Thymus (tissue), 11 donors: ENCODE results near the gene PFN4. TPM values are rescaled to one million over a fixed set of nuclear protein-coding genes. Genes with fewer than 3 reads are reported as not detected.
"Not testable (repeated sequence)": the region's sequence is repeated elsewhere in the genome, so short reads cannot be mapped to it uniquely, and the experiment has no call there.

ENCODE experiments used
- DNase-seq, 9 donors: peaks; one replicate each; pipeline ENCODE4 v3.0.0-alpha.2; 2013; ENCODE audit warnings: low spot score in 9 of 9, low read depth in 6 of 9, missing footprints in 1 of 9
- H3K27ac ChIP-seq, 2 donors: one replicate each; pipeline ENCODE4 v1.5.1; 2013; ENCODE audit warnings: control low read depth in 1 of 2, low read depth in 1 of 2, low read length in 1 of 2, mild to moderate bottlenecking in 1 of 2, moderate library complexity in 1 of 2
- H3K27me3 ChIP-seq, 2 donors: one replicate each; pipeline ENCODE4 v1.5.1; 2013; ENCODE audit warnings: low read length in 1 of 2; ENCODE audit not compliant: control insufficient read depth in 2 of 2, insufficient read depth in 1 of 2
- H3K36me3 ChIP-seq, 2 donors: one replicate each; pipeline ENCODE4 v1.5.1; 2013; ENCODE audit warnings: low read length in 1 of 2, mild to moderate bottlenecking in 1 of 2, moderate library complexity in 1 of 2; ENCODE audit not compliant: control insufficient read depth in 2 of 2, insufficient read depth in 2 of 2
- H3K4me1 ChIP-seq, 2 donors: one replicate each; pipeline ENCODE4 v1.5.1; 2013; ENCODE audit warnings: low read length in 2 of 2; ENCODE audit not compliant: control insufficient read depth in 2 of 2, insufficient read depth in 2 of 2
- H3K4me3 ChIP-seq, 2 donors: one replicate each; pipeline ENCODE4 v1.5.1; 2013; ENCODE audit warnings: low read length in 2 of 2, control low read depth in 1 of 2, mild to moderate bottlenecking in 1 of 2
- H3K9me3 ChIP-seq, 2 donors: one replicate each; pipeline ENCODE4 v1.5.1; 2013; ENCODE audit warnings: low read length in 1 of 2, mild to moderate bottlenecking in 1 of 2; ENCODE audit not compliant: control insufficient read depth in 2 of 2, insufficient read depth in 1 of 2
- WGBS: extraction: QIAGEN DNeasy Blood & Tissue Kit; methylation state at CpG from one replicate; pipeline ENCODE4 v1.1.7; 2013; 5-methylcytosine and 5-hydroxymethylcytosine counted together
- polyA plus RNA-seq: library from polyadenylated mRNA; stranded (reverse); fragments of 200-250 nt; gene quantifications from one replicate; pipeline ENCODE4 v1.2.3, GENCODE V29; 2013
- total RNA-seq: library from RNA; stranded (reverse); fragments of 120-200 nt; gene quantifications from one replicate; pipeline ENCODE4 v1.2.4, GENCODE V29; 2013
- donor health status: healthy.

The PFN4 gene
- total and polyA plus RNA-seq, 2 donors, result 0.90 to 1.3 TPM

DNA sequence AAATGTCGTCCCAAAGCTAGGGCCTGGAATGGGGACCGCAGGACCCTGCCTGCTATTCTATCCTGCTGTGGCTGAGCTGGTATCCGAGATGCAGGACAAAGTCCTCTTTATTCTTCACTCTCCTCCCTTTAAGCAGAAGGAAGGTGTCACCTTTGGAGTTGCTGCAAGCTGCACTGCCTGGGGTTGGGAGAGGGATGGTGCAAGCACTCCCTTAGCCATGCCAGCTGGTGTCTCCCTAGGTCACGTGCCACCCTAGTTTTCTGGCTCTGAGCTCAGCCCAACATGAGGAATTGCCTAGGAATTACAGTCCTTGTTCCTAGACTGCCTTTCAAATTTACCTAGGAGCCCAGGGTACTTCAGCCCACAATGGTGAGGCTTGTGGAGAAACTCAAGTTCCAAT lies 30.3 kb upstream of the PFN4 start:
- H3K27ac ChIP-seq, result no peak overlapping the region
- no peaks in the 10 kb centered on the region for H3K27me3 ChIP-seq
- no peak overlapping the region for H3K4me3 ChIP-seq
- no peaks in the 10 kb centered on the region for H3K9me3 ChIP-seq
- no peaks in the 10 kb centered on the region for H3K36me3 ChIP-seq
- no peak for DNase-seq
- H3K4me1 ChIP-seq, result no peaks in the 10 kb centered on the region
- WGBS, result 97% methylated on average over 4 of the region's 4 CpGs

DNA sequence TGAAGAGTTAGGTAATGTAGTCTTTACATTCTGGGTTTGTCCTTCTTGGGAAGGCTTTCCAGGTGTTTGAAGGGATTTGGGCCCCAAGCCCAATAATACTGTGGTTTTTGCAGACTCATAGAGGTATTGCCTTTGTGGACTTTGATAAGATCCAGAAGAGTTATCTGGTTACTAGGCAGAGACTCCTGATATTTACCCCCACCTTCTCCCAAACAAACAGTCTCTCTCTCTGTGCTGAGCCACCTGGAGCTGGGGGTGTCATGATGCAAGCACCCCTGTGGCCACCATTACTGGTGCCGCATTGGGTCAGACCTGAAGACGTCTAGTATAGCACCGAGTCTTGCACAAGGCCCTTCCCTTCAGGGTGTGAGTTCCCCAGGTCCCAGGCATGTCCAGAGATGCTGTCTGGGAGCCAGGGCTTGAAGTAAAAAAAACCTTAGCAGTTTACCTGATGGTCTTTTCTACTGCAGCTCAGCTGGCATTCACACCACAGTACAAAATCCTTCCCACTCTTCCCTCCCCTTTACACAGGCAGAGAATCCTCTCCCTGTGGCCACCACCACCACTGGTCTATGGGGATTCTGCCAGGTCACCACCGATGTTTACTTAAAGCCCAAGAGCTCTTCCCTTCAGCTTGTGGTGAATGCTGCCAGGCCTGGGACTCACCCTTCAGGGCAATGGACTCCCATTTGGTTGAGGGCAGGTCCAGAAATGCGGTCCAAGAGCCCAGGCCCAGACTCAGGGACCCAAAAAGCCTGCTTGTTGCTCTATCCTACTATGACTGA lies 29.5 kb upstream of the PFN4 start:
- no peaks in the 10 kb centered on the region for H3K36me3 ChIP-seq
- no peak for DNase-seq
- WGBS, result 97% methylated on average over 5 of the region's 5 CpGs

DNA sequence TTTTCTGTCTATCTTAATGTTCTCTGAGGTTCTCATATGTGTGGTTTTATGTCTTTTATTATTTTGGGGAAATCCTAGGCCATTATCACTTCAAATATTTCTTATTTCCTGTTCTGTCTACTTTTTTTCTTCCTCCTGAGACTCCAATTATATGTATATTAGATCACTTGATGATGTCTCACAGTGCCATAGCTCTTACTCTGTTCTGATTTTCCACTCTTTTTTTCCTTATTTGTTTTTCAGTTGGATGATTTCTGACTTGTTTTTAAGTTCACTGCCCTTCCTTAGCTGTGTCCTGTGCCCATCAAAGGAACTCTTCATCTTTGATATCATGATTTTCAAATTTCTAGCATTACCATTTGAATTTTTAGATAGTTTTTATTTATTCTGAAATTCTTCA lies 24.2 kb upstream of the PFN4 start:
- DNase-seq, result peak in 1 of 9 donors; percentile 9
- no peaks in the 10 kb centered on the region for H3K36me3 ChIP-seq
- no peak overlapping the region for H3K27ac ChIP-seq
- H3K27me3 ChIP-seq, result no peaks in the 10 kb centered on the region
- no peak overlapping the region for H3K4me3 ChIP-seq
- H3K9me3 ChIP-seq, result no peaks in the 10 kb centered on the region
- H3K4me1 ChIP-seq, result no peaks in the 10 kb centered on the region

More for the DNA sequence above, 29.5 kb upstream of the PFN4 start:
- Histone ChIP-seq H3K27ac (no peak overlapping the region), H3K27me3 (no peaks in the 10 kb centered on the region), H3K4me3 (no peak overlapping the region), H3K4me1 (no peaks in the 10 kb centered on the region), H3K9me3 (no peaks in the 10 kb centered on the region)

DNA sequence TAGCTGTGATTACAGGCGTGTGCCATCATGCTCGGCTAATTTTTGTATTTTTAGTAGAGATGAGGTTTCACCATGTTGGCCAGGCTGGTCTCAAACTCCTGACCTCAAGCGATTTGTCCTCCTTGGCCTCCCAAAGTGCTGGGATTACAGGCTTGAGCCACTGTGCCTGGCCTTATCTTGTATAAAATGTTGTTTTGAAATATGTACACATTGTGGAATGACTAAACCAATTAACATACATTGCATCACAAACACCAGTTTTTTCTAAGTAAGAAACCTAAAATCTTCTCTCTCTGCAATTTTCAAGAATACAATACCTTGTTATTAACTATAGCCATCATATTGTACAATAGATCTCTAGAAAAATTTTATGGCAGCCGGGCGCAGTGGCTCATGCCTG lies 17.2 kb upstream of the PFN4 start:
- DNase-seq, result not testable (repeated sequence)

DNA sequence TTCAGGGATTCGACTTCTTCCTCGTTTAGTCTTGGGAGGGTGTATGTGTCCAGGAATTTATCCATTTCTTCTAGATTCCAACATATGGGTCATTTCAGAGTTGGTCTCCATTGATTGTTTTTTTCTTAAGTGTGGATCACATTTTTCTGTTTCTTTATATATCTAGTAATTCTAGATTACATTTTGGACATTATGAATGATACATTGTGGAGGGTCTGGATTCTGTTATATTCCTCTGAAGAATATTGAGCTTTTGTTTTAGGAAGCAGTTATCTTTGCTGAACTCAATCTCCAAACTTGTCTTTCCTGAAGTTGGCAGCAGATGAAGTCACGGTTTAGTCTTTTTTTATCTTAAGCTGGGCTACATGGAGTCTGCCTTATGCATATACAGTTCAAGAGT lies 9.4 kb upstream of the PFN4 start:
- no peak overlapping the region for H3K4me3 ChIP-seq

More for the DNA sequence above, 17.2 kb upstream of the PFN4 start:
- not testable (repeated sequence) for H3K4me3 ChIP-seq, H3K9me3 ChIP-seq, H3K4me1 ChIP-seq, H3K27me3 ChIP-seq, H3K27ac ChIP-seq, H3K36me3 ChIP-seq
- 96% methylated on average over 5 of the region's 5 CpGs for WGBS

DNA sequence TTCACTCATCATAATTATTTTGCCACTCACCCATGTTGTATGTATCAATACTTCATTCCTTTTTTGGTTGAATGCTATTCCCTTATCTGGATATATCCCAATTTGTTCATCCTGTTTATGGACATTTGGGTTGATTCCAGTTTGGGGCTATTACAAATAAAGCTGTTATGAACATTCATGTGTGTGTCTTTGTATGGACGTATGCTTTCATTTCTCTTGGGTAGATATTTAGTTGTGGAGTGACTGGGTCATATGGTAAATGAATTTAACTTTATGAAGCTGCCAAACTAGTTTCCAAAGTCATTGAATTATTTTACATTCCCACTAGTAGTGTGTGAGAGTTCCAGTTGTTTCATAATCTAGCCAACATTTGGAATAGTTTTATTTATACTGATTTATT lies 2.8 kb upstream of the PFN4 start:
- no peak overlapping the region for H3K4me3 ChIP-seq
- peaks cover 0 to 4% of the 10 kb centered on the region in 2 donors for H3K27me3 ChIP-seq
- no peak overlapping the region for H3K27ac ChIP-seq
- H3K36me3 ChIP-seq, result no peaks in the 10 kb centered on the region
- H3K9me3 ChIP-seq, result no peaks in the 10 kb centered on the region
- 95% methylated on average over 1 of the region's 1 CpG for WGBS
- H3K4me1 ChIP-seq, result peaks cover 4 to 10% of the 10 kb centered on the region in 2 donors
- no peak for DNase-seq

More for the DNA sequence above, 9.4 kb upstream of the PFN4 start:
- no peak for DNase-seq
- Histone ChIP-seq H3K4me1 (no peaks in the 10 kb centered on the region), H3K36me3 (no peaks in the 10 kb centered on the region), H3K27ac (no peak overlapping the region), H3K9me3 (no peaks in the 10 kb centered on the region), H3K27me3 (no peaks in the 10 kb centered on the region)
- WGBS, result 98% methylated on average over 3 of the region's 3 CpGs

DNA sequence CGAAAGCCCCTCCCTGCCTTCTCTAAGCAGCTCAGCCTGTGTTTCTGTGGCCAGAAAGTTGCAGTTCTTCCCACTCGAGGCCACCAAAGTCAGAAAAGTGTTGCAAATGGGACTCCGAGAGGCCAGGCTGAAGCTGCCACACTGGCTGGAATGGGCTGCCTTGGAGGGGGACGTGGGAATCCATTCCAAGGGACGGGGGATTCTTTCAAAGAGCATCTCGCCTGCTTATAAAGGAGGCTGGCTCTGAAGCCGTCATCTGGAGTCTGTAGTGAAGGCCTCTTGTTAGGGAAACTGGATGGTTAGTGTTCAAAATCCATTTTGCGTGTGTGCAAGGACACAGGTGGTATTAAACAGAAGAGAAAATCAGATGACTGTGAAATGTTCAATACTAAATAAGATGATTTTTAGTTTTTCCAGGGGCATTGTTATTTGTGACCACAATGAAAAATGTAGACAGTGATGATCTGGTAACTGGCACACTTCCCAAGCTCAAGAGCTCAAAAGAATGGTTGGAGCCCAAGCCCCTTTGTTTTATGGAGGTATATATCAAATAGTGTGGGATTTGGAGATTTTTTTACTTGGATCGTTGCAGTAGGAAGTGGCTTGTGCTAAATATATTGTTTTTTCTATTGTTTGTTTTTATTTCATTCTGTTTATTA lies 917 bp upstream of the PFN4 start:
- H3K27ac ChIP-seq, result peak overlapping the region; percentile 57 to 64
- DNase-seq, result peak in 1 of 9 donors; percentile 40
- peak overlapping the region; percentile 57 to 64 for H3K4me3 ChIP-seq
- WGBS, result 17% methylated on average over 9 of the region's 9 CpGs
- no peaks in the 10 kb centered on the region for H3K9me3 ChIP-seq
- H3K36me3 ChIP-seq, result no peaks in the 10 kb centered on the region
- H3K27me3 ChIP-seq, result peaks cover 0 to 4% of the 10 kb centered on the region in 2 donors
- H3K4me1 ChIP-seq, result peaks cover 4 to 10% of the 10 kb centered on the region in 2 donors

DNA sequence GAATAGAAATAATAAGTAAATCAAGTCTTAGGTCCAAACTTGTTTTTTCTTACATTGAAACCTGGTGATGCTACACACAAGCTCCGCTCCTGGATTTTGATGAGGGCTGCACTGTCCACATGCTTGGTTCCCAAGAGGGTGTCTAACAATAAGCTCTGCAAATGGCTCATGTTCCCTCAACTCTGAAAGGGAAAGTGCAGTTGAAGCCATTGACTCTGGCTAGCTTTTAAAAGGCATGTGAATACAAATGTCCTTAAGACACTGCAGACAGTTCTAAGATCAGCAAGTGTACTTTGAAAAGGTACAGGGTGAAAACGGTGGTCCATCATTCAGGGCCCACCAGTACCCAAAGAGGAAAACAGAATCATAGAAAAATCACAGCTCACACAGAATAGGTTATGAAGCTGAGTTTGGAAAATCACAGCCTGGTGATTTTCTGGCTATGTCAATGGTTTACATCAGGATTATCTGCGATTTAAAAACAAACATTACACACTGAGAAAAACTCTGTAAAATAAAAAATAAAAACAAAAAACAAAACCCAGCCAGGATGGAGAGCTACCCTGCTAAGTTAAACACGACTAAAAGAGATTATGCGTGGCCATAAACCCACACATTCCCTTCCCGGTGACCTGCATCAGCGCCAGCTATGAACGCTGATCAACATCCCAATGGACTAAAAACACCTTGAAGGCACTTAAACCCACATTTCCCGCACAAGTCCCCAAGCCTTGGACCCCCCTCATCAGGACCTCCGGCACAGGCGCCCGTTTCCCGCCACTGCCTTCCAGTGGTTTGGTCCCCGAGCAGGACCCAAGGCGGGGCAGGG lies 554 bp downstream of the PFN4 start:
- peak in 1 of 9 donors; percentile 14 for DNase-seq
- Histone ChIP-seq H3K27ac (peak overlapping the region; percentile 63 to 81), H3K27me3 (peaks cover 0 to 4% of the 10 kb centered on the region in 2 donors), H3K36me3 (no peaks in the 10 kb centered on the region), H3K4me1 (peaks cover 4 to 10% of the 10 kb centered on the region in 2 donors), H3K9me3 (no peaks in the 10 kb centered on the region), H3K4me3 (peak overlapping the region; percentile 57 to 64)
- WGBS, result 11% methylated on average over 15 of the region's 15 CpGs

DNA sequence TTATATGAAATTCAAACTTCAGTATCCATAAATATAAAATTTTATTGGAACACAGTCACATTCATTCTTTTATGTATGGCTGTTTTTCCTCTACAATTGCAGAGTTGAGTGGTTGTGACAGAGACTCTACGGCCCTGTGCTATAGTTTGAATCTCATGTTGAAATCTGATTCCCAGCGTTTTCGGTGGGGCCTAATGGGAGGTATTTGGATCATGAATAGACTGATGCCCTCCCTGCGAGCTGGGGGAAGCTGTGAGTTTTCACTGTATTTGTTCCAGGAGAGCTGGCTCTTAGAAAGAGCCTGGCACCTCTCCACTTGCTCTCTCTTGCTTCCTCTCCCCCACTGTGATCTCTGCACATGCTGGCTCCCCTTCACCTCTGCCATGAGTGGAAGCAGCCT lies 1.7 kb downstream of the PFN4 start:
- Histone ChIP-seq H3K27ac (no peak overlapping the region), H3K27me3 (peaks cover 0 to 4% of the 10 kb centered on the region in 2 donors), H3K36me3 (no peaks in the 10 kb centered on the region), H3K9me3 (no peaks in the 10 kb centered on the region), H3K4me3 (no peak overlapping the region), H3K4me1 (peaks cover 4 to 10% of the 10 kb centered on the region in 2 donors)
- 91% methylated on average over 4 of the region's 4 CpGs for WGBS
- DNase-seq, result no peak
